Loucy (cell line): Measurements from ENCODE around the gene C15orf39.

Source experiments
- EZH2phosphoT487 ChIP-seq: fragments of 200-600 bp; IDR thresholded peaks from 2 replicates; pipeline ENCODE4 v1.6.1; 2018; ENCODE audit warnings: antibody characterized with exemption, mild to moderate bottlenecking, moderate library complexity, borderline replicate concordance
- TF ChIP-seq, protein P1 (sequence below): fragments of 200-600 bp; sonication (generic); conservative IDR thresholded peaks from 2 replicates; pipeline ENCODE4 v1.5.1; 2014; ENCODE audit warnings: mild to moderate bottlenecking, antibody characterized with exemption, low read length

GRCh38 chr15:75233504-75234190 lies 32.0 kb downstream of the C15orf39 start:
- TF ChIP-seq, protein P1, sequence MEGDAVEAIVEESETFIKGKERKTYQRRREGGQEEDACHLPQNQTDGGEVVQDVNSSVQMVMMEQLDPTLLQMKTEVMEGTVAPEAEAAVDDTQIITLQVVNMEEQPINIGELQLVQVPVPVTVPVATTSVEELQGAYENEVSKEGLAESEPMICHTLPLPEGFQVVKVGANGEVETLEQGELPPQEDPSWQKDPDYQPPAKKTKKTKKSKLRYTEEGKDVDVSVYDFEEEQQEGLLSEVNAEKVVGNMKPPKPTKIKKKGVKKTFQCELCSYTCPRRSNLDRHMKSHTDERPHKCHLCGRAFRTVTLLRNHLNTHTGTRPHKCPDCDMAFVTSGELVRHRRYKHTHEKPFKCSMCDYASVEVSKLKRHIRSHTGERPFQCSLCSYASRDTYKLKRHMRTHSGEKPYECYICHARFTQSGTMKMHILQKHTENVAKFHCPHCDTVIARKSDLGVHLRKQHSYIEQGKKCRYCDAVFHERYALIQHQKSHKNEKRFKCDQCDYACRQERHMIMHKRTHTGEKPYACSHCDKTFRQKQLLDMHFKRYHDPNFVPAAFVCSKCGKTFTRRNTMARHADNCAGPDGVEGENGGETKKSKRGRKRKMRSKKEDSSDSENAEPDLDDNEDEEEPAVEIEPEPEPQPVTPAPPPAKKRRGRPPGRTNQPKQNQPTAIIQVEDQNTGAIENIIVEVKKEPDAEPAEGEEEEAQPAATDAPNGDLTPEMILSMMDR: no peak
- no peak for TF ChIP-seq EZH2phosphoT487
